ELR (cell line): Measurements from ENCODE around the gene CORO2B.
A peak's percentile ranks its signal among the peaks of the same experiment; 100 is the strongest.

Source experiments
- DNase-seq: peaks from one replicate; pipeline ENCODE4 v3.0.0-alpha.2; 2015; ENCODE audit warnings: low read depth

CORO2B gene

DNA sequence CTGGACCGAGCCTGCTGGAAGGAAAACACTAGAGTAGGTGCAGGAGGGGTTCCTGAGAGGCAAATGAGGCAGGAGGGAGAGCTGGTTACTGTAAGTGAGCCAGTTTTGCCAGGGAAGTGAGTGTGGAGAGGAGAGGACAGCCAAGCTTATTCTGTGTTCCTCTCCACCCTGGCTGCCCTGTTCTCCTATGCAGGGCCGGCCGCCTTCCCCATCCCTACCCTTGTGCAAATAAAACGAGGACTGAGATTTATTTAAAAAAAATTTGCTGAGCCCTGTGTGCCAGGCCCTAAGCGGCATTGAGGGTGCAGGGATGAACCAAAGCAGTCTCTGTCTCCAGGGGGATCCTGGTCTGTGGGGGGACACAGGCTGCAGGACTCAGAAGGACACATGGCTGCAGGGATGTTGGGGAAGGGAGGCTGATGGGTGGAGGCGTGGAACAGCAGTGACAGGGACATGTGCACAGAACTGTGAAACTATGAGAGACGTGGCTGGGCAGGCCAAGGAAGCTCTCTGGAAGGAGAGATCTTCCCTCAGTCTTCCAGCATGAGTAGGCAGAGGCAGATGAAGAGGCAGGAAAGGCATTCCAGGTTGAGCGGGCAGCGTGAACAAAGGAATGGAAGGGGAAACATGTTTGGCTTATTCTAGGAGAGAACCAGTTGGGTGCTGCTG is 12.1 kb downstream of the CORO2B start:
- no peak for DNase-seq

DNA sequence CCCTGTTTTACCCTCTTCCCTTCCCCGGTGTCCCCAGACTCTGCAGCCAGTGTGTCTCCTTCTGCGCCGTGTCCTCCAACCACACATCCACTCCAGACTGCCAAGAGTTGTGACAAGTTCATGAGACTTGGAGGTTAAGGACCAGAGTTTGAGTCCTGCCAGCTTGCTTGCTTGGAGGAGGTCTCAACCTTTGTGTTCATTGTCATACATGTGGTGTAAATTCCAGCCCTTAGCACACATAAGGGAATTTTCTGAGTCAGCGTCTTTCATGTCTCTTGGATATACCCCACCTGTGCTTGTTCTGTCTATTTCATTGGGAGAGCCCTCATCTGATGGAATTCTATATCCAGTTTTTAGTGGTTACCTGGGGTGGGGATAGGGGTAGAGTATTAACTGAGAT is 13.3 kb downstream of the CORO2B start:
- DNase-seq: peak; percentile 32

DNA sequence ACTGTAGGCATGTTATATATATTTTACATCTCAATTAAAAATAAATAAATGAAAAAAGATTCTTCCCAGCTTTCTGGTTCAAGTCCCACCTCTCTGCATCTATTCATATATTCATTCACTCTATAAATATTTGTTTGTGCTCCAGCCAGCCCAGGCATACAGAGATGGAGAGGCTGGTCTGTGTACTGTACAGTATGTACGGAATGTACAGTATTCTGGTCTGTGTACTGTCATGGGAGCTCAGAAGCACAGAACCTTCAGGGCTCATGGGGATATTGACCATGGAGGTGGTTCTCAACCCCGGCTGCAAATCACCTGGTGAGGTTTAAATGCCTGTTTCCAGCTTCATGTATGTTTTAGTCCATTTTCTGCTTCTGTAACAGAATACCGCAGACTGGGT is 13.8 kb downstream of the CORO2B start:
- no peak for DNase-seq

DNA sequence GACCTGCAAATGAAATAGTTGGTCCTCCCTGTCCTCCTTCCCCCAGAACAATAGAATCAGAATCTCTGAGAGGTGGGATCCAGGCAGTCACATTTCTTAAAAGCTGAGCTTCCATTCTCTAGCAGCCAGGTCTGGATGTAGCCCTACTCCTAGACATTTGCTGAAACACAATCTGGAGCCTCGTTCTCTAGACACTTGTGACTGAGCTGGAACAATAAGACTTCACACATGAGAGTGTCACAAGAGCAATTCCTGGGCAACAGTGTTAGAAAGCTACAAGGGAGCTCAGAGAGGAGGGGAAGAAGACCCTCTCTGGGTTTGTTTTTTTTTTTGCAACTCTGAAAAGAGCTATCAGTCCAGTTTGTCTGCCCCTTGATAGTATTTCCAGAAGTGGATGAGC is 14.5 kb downstream of the CORO2B start:
- no peak for DNase-seq

DNA sequence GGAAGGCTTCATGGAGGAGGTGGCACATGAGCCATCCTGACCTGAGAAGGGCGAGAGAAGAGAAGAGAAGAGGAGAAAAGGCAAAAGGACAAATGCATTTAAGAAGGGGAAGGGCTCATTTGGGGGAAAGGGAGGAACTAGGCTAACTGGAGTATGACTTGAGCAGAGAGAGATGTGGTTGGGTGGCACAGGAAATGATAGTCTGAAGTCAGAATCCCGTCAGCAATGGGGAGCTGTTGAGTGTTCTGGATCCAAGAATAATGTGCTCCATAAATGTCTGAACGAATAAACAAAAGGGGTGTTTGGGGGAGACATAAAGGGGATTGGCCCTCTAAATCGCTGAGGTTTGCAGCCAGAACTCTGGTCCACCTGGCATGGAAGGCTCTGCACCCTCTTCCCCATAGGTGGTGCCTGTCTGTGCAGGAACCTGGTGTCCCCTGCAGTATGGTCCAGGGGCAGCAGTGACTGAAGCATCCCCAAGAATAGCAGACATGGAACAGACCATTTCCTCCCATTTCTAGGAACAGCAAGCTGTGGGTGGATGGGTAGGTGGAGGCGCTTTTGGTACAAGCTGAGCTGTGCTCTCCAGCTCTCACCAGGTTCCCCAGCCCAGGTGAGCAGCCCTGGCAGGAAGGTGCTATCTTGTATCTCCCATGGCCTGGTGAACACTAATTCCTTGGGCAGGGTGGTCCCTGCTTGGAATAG is 15.2 kb downstream of the CORO2B start:
- no peak for DNase-seq

DNA sequence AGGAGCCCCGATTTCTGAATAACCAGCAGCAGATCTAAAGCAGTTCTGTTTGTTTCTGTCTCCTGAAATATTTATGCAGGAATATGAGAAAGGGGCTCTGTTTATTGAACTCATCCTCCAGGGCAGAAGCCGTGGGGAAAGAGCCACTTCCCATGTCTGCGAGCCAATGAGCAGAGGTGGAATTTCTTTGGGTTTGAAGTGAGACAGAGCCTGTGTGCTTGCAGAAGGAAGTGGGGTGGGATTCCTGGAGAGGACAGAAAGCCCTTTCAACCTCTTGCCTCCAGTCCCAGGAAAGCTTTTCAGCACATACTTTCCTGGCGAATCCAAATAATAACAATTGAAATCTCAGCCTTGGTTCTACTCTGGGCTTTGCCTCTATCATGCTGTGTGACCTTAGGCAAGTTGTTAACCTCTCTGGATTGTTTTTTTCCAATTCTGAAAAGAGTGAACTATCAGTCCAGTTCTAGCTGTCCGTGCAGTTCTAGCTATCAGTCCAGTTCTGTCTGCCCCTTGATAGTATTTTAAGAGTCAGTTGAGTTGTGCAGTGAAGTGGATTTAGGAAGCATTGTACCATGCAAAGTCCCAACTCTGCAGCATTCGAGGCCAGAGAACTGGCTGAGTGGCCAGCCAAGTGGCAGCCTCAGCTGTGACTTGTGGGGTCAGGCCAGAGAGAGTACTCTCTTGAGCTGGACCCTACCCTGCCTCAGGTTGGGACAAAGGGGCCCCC is 15.9 kb downstream of the CORO2B start:
- no peak for DNase-seq

DNA sequence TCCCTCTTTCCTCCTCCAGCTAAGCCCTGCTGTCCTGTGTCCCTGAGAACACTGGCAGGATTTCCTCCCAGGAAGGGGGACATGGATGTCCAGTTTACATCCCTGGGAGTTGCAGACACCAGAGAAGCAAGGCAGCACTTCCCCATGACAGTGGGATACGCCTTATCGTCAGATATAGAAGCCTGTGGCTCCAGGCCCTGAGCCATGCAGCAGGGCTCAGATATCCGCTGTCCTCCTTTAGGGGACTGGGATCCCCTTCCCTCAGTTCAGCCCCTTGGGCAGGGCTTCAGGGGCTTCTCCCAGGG is 16.4 kb downstream of the CORO2B start:
- no peak for DNase-seq

DNA sequence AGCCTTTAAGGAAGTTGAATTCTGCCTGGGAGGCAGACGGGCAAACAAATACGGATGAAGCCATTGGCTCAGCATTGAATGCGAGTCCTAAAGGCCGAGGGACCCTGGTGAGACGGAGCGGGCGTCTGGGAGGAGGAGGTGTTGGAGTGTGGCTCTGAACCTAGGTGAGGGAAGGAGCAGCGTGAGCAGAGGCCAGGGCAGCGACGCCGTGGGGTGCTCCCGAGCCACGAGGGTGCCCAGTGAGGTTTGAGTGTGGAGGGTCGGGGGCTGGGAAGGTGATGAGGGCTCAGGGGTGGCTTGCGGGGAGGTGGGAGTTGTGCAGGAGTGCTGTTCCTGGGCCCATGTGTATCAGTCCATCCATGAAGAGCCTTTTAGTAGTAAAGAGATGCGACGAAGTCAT is 17.0 kb downstream of the CORO2B start:
- no peak for DNase-seq

DNA sequence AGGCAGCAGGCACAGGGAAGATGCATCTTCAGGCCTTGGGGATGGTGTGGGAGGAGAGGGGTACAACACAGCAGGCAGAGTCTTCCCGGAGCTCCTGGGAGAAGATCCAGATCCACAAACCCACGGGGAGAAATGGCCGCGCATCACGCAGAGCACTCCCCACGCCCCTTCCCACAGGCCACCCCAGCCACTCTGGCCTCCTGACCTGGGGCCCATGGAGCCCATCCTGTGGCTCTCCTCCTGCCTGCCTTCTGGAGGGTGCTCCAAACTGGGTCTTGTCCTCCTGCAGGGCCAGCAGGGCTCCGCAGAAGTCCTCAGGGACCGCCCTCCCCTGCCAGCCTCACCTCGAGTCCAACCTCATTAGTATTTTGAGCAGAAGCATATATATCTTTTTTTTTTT is 17.9 kb downstream of the CORO2B start:
- no peak for DNase-seq

DNA sequence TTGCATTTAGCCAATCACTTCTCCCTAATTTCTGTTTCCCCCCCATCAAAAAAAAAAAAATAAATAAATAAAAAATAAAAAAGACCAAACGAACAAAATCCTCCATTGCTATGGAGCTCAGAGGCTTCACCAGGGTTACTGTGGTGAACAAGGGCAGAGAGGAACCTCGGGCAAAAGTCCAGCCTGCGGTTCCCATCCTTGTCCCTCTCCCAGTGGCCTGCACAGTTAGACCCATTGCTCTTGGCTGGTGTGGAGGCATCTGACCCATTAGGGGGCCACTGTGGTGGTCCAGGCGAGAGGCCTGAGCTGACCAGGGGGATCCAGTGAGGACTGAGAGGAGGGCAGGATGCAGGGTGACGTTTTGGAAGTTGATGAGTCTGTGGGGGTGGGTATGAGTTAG is 18.8 kb downstream of the CORO2B start:
- no peak for DNase-seq

DNA sequence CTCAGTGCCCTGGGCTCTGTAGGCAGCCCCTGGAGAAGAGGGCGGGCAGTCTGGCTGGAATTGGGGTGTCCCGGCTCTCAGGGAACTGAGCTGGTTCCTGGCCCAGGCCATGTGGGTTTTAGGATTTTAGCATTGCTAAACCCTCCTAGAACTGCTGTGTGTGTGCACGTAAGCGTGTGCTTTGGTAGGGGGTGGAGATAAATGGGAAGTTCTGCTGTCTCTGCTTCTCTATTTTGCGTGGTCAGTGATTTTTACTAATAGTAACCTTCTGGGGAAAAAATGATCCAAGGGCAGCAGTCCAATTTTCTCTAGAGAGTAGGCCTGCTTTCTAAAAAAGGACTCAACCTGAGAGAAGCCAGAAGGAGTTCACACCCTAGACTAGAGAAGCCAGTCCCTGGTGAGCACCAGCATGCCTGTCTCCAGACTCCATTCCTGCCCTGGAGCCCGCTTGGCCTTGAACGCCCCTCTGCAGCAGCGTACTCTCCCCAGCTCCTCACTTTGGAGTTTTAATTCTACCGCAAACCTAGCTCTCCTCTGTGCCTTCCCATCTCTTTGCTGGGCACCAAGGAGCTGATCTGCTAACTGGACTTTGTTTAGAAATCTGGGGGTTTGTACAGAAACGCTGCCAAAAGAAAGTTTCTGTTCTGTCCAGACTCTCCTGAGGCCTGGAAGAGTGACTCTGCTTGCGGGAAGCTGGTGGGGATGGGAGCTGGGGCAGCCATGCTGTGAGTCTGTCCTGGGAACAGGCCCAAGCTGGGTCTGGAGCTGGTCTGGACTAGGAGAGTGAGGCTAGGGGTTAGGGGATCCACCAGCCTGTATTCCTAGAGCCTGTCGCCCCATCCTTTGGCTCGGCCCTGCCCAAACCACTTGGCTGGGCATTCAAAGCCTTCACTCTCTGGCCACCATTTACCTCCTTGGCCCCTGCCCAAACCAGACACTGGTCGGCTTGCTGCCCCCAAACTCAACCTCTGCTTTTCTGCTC is 19.7 kb downstream of the CORO2B start:
- no peak for DNase-seq

DNA sequence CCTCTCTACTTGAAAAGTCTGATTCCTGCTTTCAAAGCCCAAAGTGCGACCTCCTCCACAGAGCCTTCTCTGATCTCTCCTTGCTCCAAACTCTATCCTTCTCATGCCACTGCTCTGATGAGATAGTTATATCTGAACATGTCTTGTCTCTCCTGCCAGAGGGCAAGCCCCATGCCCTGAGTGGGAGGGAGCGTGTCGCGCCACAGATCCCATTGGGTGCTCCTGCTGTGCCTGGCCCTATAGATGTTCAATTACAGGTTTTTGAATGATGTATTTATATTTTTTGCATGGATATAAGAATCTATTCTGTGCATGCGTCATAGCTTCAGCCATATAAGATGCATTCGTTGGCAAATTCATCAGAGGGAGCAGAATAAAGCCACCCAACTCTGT is 20.4 kb downstream of the CORO2B start:
- no peak for DNase-seq

DNA sequence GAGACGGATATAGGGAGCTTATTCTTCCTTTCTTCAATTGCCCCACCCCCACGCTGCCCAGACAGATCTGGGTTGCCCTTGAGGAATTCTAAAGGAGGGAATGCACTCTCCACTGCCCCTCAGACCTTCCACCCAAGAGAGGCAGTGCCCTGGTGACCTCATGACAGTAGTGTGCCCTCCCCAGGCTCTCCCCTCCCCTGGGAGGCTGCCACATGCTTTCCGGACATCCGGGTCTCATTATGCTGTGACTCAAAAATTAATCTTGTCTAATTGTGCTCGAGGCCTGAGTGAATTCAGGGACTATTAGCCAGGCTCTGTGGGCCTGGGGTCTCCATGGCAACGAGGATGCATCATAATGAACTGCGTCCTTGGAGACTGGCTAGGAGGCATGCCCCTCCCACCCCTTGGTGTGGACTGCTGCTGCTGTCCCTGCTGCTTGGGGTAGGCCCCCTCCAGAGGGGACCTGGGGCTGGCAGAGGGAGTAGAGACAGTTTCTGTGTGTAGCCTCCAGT is 20.8 kb downstream of the CORO2B start:
- DNase-seq: peak; percentile 87

DNA sequence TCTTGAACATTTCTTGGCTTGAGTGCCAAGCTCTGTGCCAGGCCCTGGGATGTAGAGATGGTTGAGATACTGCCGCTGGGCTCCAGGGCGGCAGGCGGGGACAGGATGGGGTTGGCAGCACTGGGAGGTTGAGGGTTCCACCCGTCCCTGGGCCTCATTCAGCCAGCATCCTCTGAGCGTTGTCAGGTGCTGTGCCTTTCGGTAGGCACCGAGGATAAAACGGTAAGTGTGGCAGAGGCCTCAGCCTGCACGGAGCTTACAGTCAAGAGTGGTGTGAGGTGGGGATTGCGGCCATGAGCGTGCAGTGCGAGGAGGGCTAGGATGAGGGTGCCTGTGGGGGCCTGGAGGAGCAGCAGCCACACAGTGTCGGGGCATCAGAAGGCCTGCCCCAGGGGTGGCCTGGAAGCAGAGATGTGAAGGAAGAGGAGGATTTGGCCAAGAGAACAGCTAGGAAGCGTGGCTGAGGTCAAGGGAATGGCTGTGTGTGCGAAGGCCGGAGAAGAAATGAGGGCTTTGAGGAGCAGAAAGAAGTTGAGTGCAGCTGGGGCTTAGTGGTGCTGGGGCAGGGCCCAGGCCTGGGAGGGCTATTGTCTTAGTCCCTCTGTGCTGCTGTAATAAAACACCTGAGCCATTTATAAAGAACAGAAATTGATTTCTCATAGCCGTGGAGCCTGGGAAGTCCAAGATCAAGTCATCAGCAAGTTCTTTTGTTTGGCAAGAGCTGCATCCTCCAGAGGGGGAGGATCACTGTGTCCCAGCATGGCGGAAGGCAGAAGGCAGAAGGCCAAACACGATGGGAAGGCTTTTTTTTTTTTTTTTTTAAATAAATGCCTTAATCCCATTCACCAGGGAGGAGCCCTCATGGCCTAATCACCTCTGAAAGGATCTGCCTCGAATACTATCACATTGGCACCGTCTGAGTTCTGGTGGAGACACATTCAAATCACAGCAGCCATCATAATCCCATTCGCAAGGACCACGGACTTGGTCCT is 22.7 kb downstream of the CORO2B start:
- DNase-seq: no peak

DNA sequence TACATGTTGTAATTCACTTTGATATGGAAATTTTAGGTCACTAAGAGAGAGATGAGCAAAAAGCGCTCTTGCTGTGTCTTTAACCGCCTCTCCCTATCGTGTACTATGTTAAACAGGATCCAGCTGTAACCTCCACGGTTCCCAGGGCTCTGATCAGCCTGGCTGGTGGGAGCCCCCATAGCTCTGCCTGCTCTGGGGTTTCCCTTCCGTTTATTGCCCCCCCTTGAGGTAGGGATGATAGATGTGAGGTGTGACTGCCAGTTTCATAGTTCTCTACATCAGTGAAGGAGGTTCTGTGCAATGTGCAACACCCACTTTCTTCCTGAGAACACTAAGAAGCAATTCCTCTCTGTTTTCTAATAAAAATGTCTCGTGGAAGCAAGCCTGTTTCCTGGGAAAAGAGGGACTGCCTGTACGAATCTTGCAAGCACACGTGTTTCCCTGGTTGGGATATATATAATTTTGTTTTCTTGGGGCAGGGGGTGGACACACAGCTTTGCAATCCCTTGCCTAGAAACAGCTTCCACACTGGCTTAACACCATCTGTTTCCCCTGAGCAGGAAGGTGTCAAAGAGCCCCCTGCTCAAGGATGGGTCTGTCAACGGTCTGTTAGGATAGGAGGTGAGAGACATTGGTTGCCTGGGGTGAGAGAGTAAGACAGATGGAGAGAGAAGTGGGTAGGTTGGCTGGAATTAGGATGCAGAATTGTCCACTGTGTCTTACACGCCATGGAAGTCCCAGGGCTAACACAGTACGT is 23.8 kb downstream of the CORO2B start:
- no peak for DNase-seq

DNA sequence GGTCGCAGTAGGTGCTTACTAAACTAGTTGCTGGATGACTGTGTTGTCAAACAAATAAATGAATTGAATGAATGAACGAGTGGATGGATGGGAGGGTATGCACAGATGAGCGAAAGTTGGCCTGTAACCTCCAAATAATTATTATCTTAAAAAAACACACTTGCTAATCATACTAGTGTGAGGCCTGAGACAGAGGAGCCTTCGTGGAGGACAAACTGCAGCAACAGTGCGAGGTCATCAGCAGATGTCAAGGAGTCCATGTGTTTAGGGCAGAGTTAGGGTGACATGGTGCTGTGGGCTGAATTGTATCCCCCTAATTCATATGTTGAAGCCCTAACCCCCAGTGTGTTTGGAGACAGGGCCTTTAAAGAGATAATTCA is 24.4 kb downstream of the CORO2B start:
- DNase-seq: no peak

DNA sequence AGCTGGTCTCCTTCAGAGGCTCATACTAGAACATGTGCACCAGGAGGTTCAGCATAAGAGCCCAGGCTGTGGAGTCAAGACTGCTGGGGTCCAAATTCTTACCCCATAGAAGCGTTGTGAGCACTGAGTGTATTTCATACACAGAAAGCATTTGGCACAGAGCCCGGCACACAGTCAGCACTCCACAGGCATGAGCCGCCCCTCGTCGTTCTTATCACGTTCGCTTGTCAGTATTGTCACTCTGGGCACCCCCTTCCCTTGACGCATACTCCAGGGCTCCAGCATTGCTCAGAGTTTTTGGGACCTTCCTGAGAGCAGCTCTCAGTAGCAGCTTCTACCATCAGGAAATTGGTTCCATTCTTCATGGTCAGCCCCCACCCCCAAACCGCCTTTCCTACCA is 25.2 kb downstream of the CORO2B start:
- DNase-seq: no peak

DNA sequence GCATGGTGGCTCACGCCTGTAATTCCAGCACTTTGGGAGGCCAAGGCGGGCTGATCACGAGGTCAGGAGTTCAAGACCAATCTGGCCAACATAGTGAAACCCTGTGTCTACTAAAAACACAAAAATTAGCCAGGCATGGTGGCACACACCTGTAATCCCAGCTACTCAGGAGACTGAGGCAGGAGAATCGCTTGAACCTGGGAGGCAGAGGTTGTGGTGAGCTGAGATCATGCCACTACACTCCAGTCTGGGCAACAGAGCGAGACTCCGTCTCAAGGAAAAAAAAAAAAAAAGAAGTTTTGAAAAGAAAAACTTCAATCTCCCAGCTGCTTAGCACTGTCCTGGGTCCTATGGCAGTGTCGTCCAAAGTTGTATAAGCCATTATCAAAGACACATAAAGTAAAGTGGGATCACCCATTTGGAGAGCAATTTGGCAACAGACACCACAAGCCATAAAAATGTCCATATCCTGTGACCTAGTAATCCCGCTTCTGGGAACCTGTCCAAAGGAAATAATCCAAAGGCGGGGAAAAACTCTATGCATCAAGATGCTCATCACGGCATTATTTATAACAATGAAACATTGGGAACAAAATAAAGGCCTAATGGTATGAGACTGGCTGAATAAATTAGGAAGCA is 26.2 kb downstream of the CORO2B start:
- peak; percentile 85 for DNase-seq

DNA sequence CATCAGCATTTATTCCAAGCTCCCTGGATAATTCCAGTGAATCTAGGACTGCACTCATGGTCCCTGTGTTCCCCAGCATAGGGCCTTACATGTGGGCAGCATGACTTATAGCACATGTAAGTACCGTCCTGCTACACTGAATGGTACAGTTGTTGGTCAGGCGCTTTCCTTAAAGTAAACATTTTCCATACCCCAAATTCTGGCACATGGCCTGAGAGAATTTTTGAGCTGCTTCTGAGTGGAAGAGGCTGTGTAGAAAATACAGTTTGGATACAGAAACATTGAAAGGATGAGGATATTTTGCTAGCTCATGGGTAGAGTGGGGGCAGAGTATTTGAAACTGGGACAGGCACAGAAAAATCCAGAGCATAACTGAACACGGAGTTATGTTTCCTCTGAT is 27.6 kb downstream of the CORO2B start:
- DNase-seq: no peak
